LNCAP (cell line): ENCODE measurements around the gene HTR3A.

Experiments used
- CTCF ChIP-seq: fragments of 450-650 bp; IDR thresholded peaks from 2 replicates; pipeline ENCODE4 v1.5.1; 2017; ENCODE audit warnings: mild to moderate bottlenecking

HTR3A gene

GRCh38 chr11:113974741-113975470 is at the start of gene HTR3A:
Gene HTR3A, plus strand, starts transcription at chr11:113975108. Its CDS starts 218 bp downstream, at chr11:113975326.
- no peak for TF ChIP-seq CTCF

GRCh38 chr11:113926273-113927197 is 48.4 kb upstream of the HTR3A start:
- TF ChIP-seq CTCF, result no peak

- TF ChIP-seq CTCF, result no peak
Measured at GRCh38 chr11:113928311-113928710, 46.6 kb upstream of the HTR3A start.

- TF ChIP-seq CTCF, result no peak
Measured at GRCh38 chr11:113932788-113933187, 42.1 kb upstream of the HTR3A start.

- no peak for TF ChIP-seq CTCF
Measured at GRCh38 chr11:113934761-113935160, 40.1 kb upstream of the HTR3A start.

GRCh38 chr11:113935858-113936257 is 39.0 kb upstream of the HTR3A start:
- no peak for TF ChIP-seq CTCF

- TF ChIP-seq CTCF, result no peak
Measured at GRCh38 chr11:113937918-113938317, 37.0 kb upstream of the HTR3A start.
